ENCODE data around the gene ITSN1.
"Not testable (repeated sequence)": the region's sequence is repeated elsewhere in the genome, so short reads cannot be mapped to it uniquely, and the experiment has no call there.

ITSN1 gene

GRCh38 chr21:33684068-33684467, 41.8 kb downstream of the ITSN1 start:
- DNase-seq = no peak

GRCh38 chr21:33684923-33685560, 42.7 kb downstream of the ITSN1 start:
- DNase-seq = no peak

DNA sequence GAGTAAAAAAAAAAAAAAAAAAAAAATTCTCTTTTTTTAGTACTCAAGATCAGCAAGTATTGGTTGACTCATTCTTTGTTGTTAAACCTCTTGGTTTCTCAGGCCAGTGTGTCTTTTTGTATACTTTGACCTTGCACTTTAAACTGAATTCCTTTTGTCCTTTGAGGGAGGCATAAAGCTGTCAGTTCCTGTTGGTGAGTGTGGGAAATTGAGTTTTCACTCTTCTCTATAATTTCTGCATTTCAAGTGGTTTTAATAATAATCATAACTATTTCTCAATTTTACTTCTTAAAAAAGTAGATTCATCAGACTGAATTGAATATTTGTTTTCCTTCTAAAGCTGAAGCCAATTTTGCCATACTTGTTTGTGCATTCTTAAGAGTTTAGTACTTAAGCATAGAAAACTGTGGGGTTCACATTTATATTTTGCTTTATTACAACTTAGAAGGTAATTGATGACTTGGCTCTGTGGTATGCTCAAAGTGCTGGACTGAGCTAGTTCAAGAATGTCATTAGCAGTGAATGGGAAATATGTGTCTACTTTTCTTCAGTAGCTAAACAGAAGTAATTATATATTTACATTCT, 43.4 kb downstream of the ITSN1 start:
- no peak for DNase-seq

DNA sequence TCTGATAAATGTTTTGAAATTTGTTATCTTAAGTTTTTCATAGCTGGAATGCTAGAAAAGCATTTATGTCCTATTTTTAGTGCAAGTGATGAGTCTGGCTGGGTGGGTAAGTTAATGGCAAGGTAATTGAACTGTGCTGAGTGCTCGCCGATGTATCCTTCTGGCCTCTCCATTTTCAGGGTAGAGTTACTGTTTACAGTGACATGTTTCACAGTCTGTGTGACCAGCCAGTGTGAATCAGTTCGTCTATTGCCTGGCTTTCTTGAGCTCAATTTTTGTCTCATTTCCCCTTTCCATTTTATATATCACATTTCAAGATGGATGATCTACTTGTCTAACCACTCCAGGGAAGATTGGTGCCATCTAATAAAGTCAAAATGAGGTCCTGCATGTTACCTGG, 44.1 kb downstream of the ITSN1 start:
- DNase-seq = no peak

DNA sequence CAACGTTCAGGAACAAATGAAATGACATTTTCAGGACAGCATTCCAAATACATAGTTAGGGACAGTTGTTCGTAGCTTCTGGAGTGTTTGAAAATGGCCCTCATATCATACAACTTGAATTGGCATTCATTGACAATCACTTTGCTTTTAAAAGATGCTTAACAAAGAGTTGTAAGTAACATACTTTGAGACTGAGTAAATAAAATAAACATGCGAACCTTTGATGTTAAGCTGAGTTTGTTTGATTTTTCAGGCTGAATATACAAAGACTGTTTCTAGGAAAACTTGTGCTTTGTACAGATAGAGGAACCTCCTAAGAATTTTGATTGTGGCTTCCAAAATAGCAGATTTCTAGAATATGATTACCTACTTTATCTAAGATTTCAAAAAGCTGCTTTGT, 45.3 kb downstream of the ITSN1 start:
- DNase-seq = no peak

GRCh38 chr21:33688353-33688752, 46.1 kb downstream of the ITSN1 start:
- no peak for DNase-seq

GRCh38 chr21:33690874-33691273, 48.6 kb downstream of the ITSN1 start:
- DNase-seq = no peak

GRCh38 chr21:33691945-33692603, 49.8 kb downstream of the ITSN1 start:
- DNase-seq = no peak

- no peak for DNase-seq
These were observed 53.5 kb downstream of the ITSN1 start for GRCh38 chr21:33695813-33696212.

GRCh38 chr21:33696465-33696864, 54.2 kb downstream of the ITSN1 start:
- DNase-seq = no peak

GRCh38 chr21:33698087-33698860, 56.0 kb downstream of the ITSN1 start:
- DNase-seq = no peak

- DNase-seq = no peak
These were observed 57.0 kb downstream of the ITSN1 start for GRCh38 chr21:33699277-33699676.

DNA sequence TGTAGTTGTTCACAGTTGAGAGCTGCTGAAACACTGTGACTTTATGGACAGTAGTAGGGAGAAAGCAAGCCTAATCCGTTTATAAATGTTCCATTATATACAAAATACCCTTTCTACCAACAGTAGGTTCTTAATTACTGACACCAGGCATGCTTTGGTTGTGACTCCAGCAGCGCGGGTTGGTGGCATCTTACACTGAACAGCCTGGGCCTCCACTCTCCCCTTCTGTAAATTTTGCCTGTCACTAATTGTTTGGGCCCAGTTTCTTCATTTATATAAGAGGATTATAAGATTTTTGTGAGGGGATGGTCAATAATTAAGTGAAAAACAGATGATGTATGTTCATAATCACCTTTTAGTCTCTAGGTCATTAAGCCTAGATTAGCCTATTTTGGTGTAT, 58.2 kb downstream of the ITSN1 start:
- no peak for DNase-seq

- no peak for DNase-seq
These were observed 61.7 kb downstream of the ITSN1 start for GRCh38 chr21:33703750-33704606.

GRCh38 chr21:33707846-33708245, 65.5 kb downstream of the ITSN1 start:
- no peak for DNase-seq

DNA sequence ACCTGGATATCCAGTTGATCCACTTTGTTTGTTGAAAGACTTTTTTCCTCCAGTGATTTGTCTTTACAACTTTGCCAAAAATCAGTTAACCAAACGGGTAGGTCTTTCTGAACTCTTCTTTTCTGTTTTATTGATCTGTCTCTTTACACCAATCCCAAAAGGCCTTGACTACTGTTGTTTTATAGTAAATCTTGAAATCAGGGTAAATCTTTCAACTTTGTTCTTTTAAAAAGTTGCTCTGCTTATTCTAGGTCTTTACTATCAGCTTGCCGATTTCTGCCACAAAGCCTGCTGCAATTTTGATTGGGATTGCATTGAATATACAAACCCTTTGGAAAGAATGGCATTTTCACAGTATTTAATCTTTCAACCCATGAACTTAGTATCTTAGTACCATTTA, 66.6 kb downstream of the ITSN1 start:
- no peak for DNase-seq

DNA sequence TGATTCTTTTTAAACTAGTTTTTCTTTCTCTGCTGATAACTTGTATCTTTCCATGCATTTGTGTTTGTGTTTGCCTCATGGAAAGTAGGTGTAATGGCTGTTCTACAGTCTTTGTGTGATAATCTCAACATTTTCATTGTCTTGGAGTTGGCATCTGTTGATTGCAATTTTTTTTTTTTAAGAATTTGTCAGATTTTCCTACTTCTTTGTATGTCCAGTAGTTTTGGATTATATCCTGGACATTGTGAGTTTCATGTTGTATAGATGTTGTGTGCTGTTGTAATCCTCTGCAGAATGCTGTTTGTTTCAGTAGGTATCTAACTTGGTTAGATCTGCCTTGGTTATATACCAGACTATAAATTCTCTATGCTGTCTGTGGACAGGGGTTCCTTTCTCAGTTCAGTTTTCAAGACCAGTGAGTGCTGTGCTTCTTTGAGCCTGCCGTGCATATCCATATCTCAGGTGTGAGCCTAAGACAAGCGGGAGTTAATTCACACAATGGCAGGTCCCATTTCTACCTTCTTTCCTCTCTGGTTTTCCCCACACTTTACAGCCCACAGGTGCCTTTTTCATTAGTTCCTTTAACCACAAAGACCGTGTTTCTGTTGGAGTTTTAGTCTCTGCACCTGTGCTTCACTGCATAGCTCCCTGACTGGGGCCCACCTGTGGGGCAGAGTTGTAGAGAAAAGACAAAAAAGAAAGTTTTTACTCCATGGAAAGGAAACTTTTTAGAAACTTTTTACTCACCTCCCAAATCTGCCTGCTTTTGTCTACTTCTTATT, 69.9 kb downstream of the ITSN1 start:
- no peak for DNase-seq

GRCh38 chr21:33721081-33721480, 78.8 kb downstream of the ITSN1 start:
- no peak for DNase-seq

DNA sequence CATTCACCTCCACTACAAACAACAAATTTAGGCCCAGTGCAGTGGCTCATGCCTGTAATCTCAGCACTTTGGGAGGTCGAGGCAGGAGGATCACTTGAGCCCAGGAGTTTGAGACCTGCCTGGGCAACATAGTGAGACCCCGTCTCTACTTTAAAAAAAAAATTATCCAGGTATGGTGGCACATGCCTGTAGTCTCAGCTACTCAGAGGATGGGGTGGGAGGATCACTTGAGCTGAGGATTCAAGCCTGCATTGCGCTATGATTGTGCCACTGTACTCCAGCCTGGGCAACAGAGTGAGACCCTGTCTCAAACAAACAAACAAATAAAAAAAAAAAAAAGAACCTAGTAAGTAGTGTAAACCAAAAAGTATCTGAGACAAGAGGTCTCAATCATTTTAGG, 86.8 kb downstream of the ITSN1 start:
- not testable (repeated sequence) for DNase-seq

GRCh38 chr21:33729641-33730040, 87.3 kb downstream of the ITSN1 start:
- no peak for DNase-seq

DNA sequence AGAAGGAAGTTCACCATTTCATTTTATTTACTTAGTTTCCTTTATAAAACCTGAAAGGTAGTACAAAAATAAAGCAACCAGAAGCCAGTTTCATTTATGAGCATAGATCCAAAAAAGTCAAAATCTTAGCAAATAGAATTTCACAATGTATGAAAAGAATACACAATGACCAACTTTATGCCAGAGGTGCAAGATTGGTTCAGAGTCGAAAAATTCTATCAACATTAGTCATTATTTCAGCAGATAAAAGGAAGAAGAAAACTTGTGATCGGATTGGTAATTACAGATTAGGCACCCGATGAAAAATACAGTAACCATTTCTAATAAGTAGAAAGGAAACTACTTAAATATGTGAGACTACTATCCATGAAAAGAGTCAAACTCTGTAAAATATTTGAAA, 89.1 kb downstream of the ITSN1 start:
- no peak for DNase-seq

DNA sequence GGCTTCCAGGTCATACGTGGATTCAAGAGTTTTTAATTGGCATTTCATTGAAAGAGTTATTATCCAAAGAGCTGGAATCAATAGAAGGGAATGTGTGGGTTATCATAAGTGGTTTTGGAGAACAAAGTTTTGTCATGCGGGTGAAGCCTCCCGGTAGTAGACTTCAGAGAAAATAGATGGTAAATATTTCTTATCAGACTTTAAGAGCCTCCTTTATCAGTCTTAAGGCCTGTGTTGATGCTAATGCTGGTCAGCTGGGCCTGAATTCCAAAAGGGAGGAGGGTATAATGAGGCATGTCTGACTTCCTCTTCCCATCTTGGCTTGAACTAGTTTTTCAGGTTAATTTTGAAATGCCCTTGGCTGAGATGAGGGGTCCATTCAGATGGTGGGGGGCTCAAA, 89.7 kb downstream of the ITSN1 start:
- DNase-seq = no peak
